ENCODE results near the gene MTMR2.

DNA sequence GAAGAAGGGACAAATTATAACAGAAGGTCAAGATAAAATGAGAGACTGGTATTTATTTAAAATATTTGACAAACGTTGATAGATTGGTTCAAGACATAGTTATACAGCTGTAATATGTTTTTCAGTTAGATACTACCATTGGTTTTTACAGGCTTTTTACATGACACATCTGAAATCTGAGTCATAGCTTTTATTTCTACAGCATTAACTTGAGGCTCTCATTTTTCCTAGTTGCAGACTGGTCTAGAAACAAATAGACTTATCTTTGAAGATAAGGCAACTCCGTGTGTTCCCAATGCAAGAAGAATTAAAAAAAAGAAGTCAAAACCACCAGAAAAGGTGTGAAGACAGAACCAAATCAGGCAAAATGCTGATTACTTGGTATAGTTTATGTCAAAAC lies 102.3 kb downstream of the MTMR2 start:
- no peak for TF ChIP-seq EP300 (IDR thresholded peaks at IDR 0.05)
- no peak for TF ChIP-seq CTCF (IDR thresholded peaks at IDR 0.05)
- TF ChIP-seq RAD21 (conservative IDR thresholded peaks at IDR 0.05 in 1 of 2, IDR thresholded peaks at IDR 0.05 in 1 of 2) = no peak
- no peak for TF ChIP-seq PBX3 (IDR thresholded peaks at IDR 0.05)
- TF ChIP-seq NR3C1 (IDR thresholded peaks at IDR 0.05) = no peak
- no peak for TF ChIP-seq CHD2 (IDR thresholded peaks at IDR 0.05; ENCODE audit: low read length, partially characterized antibody)
- no peak for TF ChIP-seq MYC (IDR thresholded peaks at IDR 0.05; ENCODE audit: borderline replicate concordance, low read length)
